Measurements from ENCODE around the gene TAF13. TPM values are rescaled to one million over a fixed set of nuclear protein-coding genes. Genes with fewer than 3 reads are reported as not detected.

Gene TAF13
- total and polyA plus RNA-seq, 2 of the 4 experiments (the other 2 are of a cell fraction), result 13.1 to 42.5 TPM

- no peak overlapping the region for H2AK5ac ChIP-seq (ENCODE audit: low read depth, low read length)
- WGBS, 2 experiments (ENCODE audit: extremely low coverage in 2 of 2, insufficient read length in 1 of 2), result 100% methylated on average over 1 of the region's 2 CpGs; no CpG with 5 or more reads in 1 of the 2 experiments
- no peak overlapping the region for H2AK9ac ChIP-seq (replicated peaks; ENCODE audit: low read depth, low read length, poor library complexity)
- no peak overlapping the region for H2BK15ac ChIP-seq (ENCODE audit: low read depth, low read length)
- no peak overlapping the region for H3K14ac ChIP-seq (replicated peaks; ENCODE audit: low read depth, low read length)
- no peak overlapping the region for H3K4me3 ChIP-seq (ENCODE audit: insufficient read depth, low read depth, low read length)
- H3K9ac ChIP-seq (ENCODE audit: low read depth, low read length), result no peak overlapping the region
- no peaks in the 10 kb centered on the region for H3K9me3 ChIP-seq (ENCODE audit: control insufficient read depth, insufficient read depth, low read length)
- DNase-seq, result no peak
- H4K5ac ChIP-seq (ENCODE audit: low read depth, low read length), result no peak overlapping the region
- no peak overlapping the region for H3K27ac ChIP-seq (ENCODE audit: insufficient read depth, low read length)
- TF ChIP-seq, protein P1, sequence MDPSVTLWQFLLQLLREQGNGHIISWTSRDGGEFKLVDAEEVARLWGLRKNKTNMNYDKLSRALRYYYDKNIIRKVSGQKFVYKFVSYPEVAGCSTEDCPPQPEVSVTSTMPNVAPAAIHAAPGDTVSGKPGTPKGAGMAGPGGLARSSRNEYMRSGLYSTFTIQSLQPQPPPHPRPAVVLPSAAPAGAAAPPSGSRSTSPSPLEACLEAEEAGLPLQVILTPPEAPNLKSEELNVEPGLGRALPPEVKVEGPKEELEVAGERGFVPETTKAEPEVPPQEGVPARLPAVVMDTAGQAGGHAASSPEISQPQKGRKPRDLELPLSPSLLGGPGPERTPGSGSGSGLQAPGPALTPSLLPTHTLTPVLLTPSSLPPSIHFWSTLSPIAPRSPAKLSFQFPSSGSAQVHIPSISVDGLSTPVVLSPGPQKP (IDR thresholded peaks at IDR 0.05; ENCODE audit: borderline replicate concordance, low read depth, low read length), result no peak
- no peaks in the 10 kb centered on the region for H3K36me3 ChIP-seq (ENCODE audit: control insufficient read depth, insufficient read depth, low read length)
- ChIA-PET POLR2A (ENCODE audit: unreplicated experiment) (no interaction called here), CTCF (no interaction called here)
- H2BK5ac ChIP-seq (ENCODE audit: low read depth, low read length, poor library complexity, severe bottlenecking), result no peak overlapping the region
- H3K4ac ChIP-seq (ENCODE audit: low read depth, low read length), result no peak overlapping the region
- H3K9me1 ChIP-seq (ENCODE audit: insufficient read depth, low read length), result no peaks in the 10 kb centered on the region
- H2AFZ ChIP-seq (replicated peaks; ENCODE audit: low read length, poor library complexity), result no peak overlapping the region
- H3K56ac ChIP-seq (ENCODE audit: extremely low read depth, insufficient read depth, low read length), result no peak overlapping the region
- H2BK120ac ChIP-seq (ENCODE audit: low read depth, low read length), result no peak overlapping the region
- H4K91ac ChIP-seq (ENCODE audit: insufficient read depth, low read depth, low read length), result no peak overlapping the region
- dilution Hi-C loops (cut with HindIII; ENCODE audit: low sequenced_read_pairs, unreplicated experiment), result no loop called here
- no peaks in the 10 kb centered on the region for H3K4me1 ChIP-seq (ENCODE audit: control insufficient read depth, insufficient read depth, low read length)
- no peak overlapping the region for H3K18ac ChIP-seq (ENCODE audit: low read depth, low read length)
- BruUV-seq (replicated peaks), result no TSS peak
- no peak for ATAC-seq (ENCODE audit: low read depth)
- no peak overlapping the region for H4K8ac ChIP-seq (ENCODE audit: low read depth in 2 of 2, low read length in 2 of 2)
- H3K23ac ChIP-seq (ENCODE audit: low read depth, low read length), result no peak overlapping the region
- H3K79me1 ChIP-seq (ENCODE audit: low read depth in 1 of 2, low read length in 2 of 2), result peaks cover 3% of the 10 kb centered on the region in 2 experiments; a peak in 3 of 4 replicates
- in situ Hi-C loops (cut with MboI; ENCODE audit: low sequenced_read_pairs), result no loop called here
- no peak overlapping the region for H2BK20ac ChIP-seq (ENCODE audit: low read depth, low read length)
- H3K27me3 ChIP-seq (ENCODE audit: control insufficient read depth, insufficient read depth, low read length), result no peaks in the 10 kb centered on the region
- no peak overlapping the region for H3K4me2 ChIP-seq (ENCODE audit: low read depth, low read length)
- H4K20me1 ChIP-seq (ENCODE audit: insufficient read depth, low read length), result no peaks in the 10 kb centered on the region; the same call in 1 of the 2 replicates
- intact Hi-C loops (cut with micrococcal nuclease), result no loop called here
These were observed 3.4 kb upstream of the TAF13 start for GRCh38 chr1:109079240-109079622.

Measured in IMR-90 (cell line).